ENCODE results near the gene FOXD1.
A peak's percentile ranks its signal among the peaks of the same experiment; 100 is the strongest.

GRCh38 chr5:73451224-73452130 lies 2.9 kb upstream of the FOXD1 start:
- peak; percentile 69 to 96 for TF ChIP-seq RAD21 (conservative IDR thresholded peaks at IDR 0.05 in 1 of 2, IDR thresholded peaks at IDR 0.05 in 1 of 2)
- TF ChIP-seq EP300 (IDR thresholded peaks at IDR 0.05) = no peak
- TF ChIP-seq CTCF (IDR thresholded peaks at IDR 0.05) = peak; percentile 95
- peak; percentile 95 for TF ChIP-seq SMC3 (IDR thresholded peaks at IDR 0.05)
- no peak for TF ChIP-seq ELK1 (IDR thresholded peaks at IDR 0.05; ENCODE audit: low read depth, low read length)
- TF ChIP-seq CHD2 (IDR thresholded peaks at IDR 0.05; ENCODE audit: low read length, partially characterized antibody) = no peak
- peak; percentile 42 for TF ChIP-seq MAX (IDR thresholded peaks at IDR 0.05)
